ENCODE measurements around the gene HNF1A.
"Not testable (repeated sequence)": the region's sequence is repeated elsewhere in the genome, so short reads cannot be mapped to it uniquely, and the experiment has no call there.

The HNF1A gene

GRCh38 chr12:121030576-121031212, 52.4 kb downstream of the HNF1A start:
- no peak overlapping the region for H3K4me3 ChIP-seq (ENCODE audit: low read depth, low read length)
- DNase-seq (ENCODE audit: low read depth) = no peak

- H3K4me3 ChIP-seq (ENCODE audit: low read depth, low read length) = no peak overlapping the region
- DNase-seq (ENCODE audit: low read depth) = peak; percentile 29
Observed at GRCh38 chr12:121033625-121034349, 55.4 kb downstream of the HNF1A start.

- H3K4me3 ChIP-seq (ENCODE audit: low read depth, low read length) = no peak overlapping the region
Observed at GRCh38 chr12:121034616-121035305, 56.4 kb downstream of the HNF1A start.

GRCh38 chr12:121036810-121037326, 58.5 kb downstream of the HNF1A start:
- no peak overlapping the region for H3K4me3 ChIP-seq (ENCODE audit: low read depth, low read length)
- peak; percentile 57 for DNase-seq (ENCODE audit: low read depth)

More at GRCh38 chr12:121034616-121035305, 56.4 kb downstream of the HNF1A start:
- no peak for DNase-seq (ENCODE audit: low read depth)

GRCh38 chr12:121038861-121039668, 60.7 kb downstream of the HNF1A start, which contains the start of gene OASL:
TSS of gene OASL (minus strand) at chr12:121039246. CDS start at chr12:121038971, 275 bp downstream.
- DNase-seq (ENCODE audit: low read depth) = peak; percentile 49
- peak within 1 kb of the TSS; percentile 16 for H3K4me3 ChIP-seq (ENCODE audit: low read depth, low read length)

GRCh38 chr12:121043067-121043466, 64.7 kb downstream of the HNF1A start:
- DNase-seq (ENCODE audit: low read depth) = no peak
- H3K4me3 ChIP-seq (ENCODE audit: low read depth, low read length) = no peak overlapping the region

GRCh38 chr12:121047400-121047799, 69.1 kb downstream of the HNF1A start:
- DNase-seq (ENCODE audit: low read depth); H3K4me3 ChIP-seq (ENCODE audit: low read depth, low read length): not testable (repeated sequence)

- no peak overlapping the region for H3K4me3 ChIP-seq (ENCODE audit: low read depth, low read length)
- DNase-seq (ENCODE audit: low read depth) = no peak
Observed at GRCh38 chr12:121048442-121048841, 70.1 kb downstream of the HNF1A start.

- no peak overlapping the region for H3K4me3 ChIP-seq (ENCODE audit: low read depth, low read length)
- DNase-seq (ENCODE audit: low read depth) = no peak
Observed at GRCh38 chr12:121050725-121051124, 72.4 kb downstream of the HNF1A start.

All from skeletal muscle cell (primary cell).